IMR-90 (cell line): ENCODE data around the gene ITLN1. TPM values are rescaled to one million over a fixed set of nuclear protein-coding genes. Genes with fewer than 3 reads are reported as not detected.

Experiments used
- ATAC-seq: fragments of 200-7000 bp; cut with Tn5 transposase; 2 replicates; pipeline ENCODE4 v1.9.1; 2020; ENCODE audit warnings: low read depth, mild to moderate bottlenecking, moderate library complexity
- BruUV-seq: library from RNA; stranded (reverse); fragments of 400-500 nt; replicated peaks from 2 replicates; lab custom pipeline; 2021; lab: Mats Ljungman, UMichigan
- CTCF ChIA-PET: fragments of 300-600 bp; formaldehyde crosslinking; extraction: SDS; loops from one replicate; lab custom pipeline; 2021; ENCODE audit warnings: antibody characterized with exemption; lab: Yijun Ruan, JAX
- POLR2A ChIA-PET: fragments of 300-600 bp; sonication (Branson Sonifier 250); formaldehyde crosslinking; loops from one replicate; lab custom pipeline; 2022; ENCODE audit warnings: antibody characterized with exemption; ENCODE audit not compliant: unreplicated experiment; lab: Charles Lee
- DNase-seq: peaks from one replicate; pipeline ENCODE4 v3.0.0; 2013
- H2AFZ ChIP-seq: replicated peaks from 2 replicates; pipeline ENCODE3; 2013; ENCODE audit warnings: low read length, mild to moderate bottlenecking; ENCODE audit not compliant: poor library complexity
- H2AK5ac ChIP-seq: 2 replicates; pipeline ENCODE4 v1.6.1; 2013; ENCODE audit warnings: low read depth, low read length, inconsistent platforms
- H2AK9ac ChIP-seq: replicated peaks from 2 replicates; pipeline ENCODE3; 2013; ENCODE audit warnings: mild to moderate bottlenecking, low read depth, low read length, moderate library complexity; ENCODE audit not compliant: poor library complexity
- H2BK120ac ChIP-seq: 2 replicates; pipeline ENCODE4 v1.6.1; 2013; ENCODE audit warnings: low read depth, low read length, inconsistent platforms
- H2BK15ac ChIP-seq: 3 replicates; pipeline ENCODE4 v1.6.1; 2013; ENCODE audit warnings: low read depth, low read length, inconsistent platforms
- H2BK20ac ChIP-seq: 2 replicates; pipeline ENCODE4 v1.6.1; 2013; ENCODE audit warnings: low read depth, mild to moderate bottlenecking, inconsistent platforms, low read length, moderate library complexity
- H2BK5ac ChIP-seq: 2 replicates; pipeline ENCODE4 v1.6.1; 2013; ENCODE audit warnings: mild to moderate bottlenecking, low read depth, low read length, inconsistent platforms; ENCODE audit not compliant: poor library complexity, severe bottlenecking
- H3K14ac ChIP-seq: replicated peaks from 2 replicates; pipeline ENCODE4 v1.6.1; 2013; ENCODE audit warnings: low read depth, low read length, inconsistent platforms
- H3K18ac ChIP-seq: 2 replicates; pipeline ENCODE4 v1.6.1; 2013; ENCODE audit warnings: low read depth, low read length, control low read depth
- H3K23ac ChIP-seq: 2 replicates; pipeline ENCODE4 v1.6.1; 2013; ENCODE audit warnings: low read depth, low read length, inconsistent platforms
- H3K27ac ChIP-seq: 2 replicates; pipeline ENCODE4 v1.5.1; 2013; ENCODE audit warnings: mild to moderate bottlenecking, control low read depth, low read length; ENCODE audit not compliant: insufficient read depth
- H3K27me3 ChIP-seq: 2 replicates; pipeline ENCODE4 v1.6.1; 2013; ENCODE audit warnings: low read length; ENCODE audit not compliant: control insufficient read depth, insufficient read depth
- H3K36me3 ChIP-seq: 2 replicates; pipeline ENCODE4 v1.6.1; 2013; ENCODE audit warnings: low read length, mixed read lengths; ENCODE audit not compliant: control insufficient read depth, insufficient read depth
- H3K4ac ChIP-seq: 2 replicates; pipeline ENCODE4 v1.6.1; 2013; ENCODE audit warnings: low read depth, low read length, inconsistent platforms
- H3K4me1 ChIP-seq: 2 replicates; pipeline ENCODE4 v1.6.1; 2013; ENCODE audit warnings: low read length, mixed read lengths; ENCODE audit not compliant: control insufficient read depth, insufficient read depth
- H3K4me2 ChIP-seq: 2 replicates; pipeline ENCODE4 v1.6.1; 2013; ENCODE audit warnings: low read depth, mild to moderate bottlenecking, control low read depth, low read length, moderate library complexity
- H3K4me3 ChIP-seq: 2 replicates; pipeline ENCODE4 v1.5.1; 2013; ENCODE audit warnings: low read depth, mild to moderate bottlenecking, control low read depth, low read length, moderate library complexity; ENCODE audit not compliant: insufficient read depth
- H3K56ac ChIP-seq: 2 replicates; pipeline ENCODE4 v1.6.1; 2013; ENCODE audit warnings: low read length, inconsistent platforms; ENCODE audit not compliant: insufficient read depth; ENCODE audit errors: extremely low read depth
- H3K79me1 ChIP-seq, 2 experiments: 2 replicates each; pipeline ENCODE4 v1.6.1; 2013; ENCODE audit warnings: low read length in 2 of 2, inconsistent platforms in 1 of 2, low read depth in 1 of 2
- H3K9ac ChIP-seq: 2 replicates; pipeline ENCODE4 v1.6.1; 2013; ENCODE audit warnings: low read depth, low read length, control low read depth
- H3K9me1 ChIP-seq: 2 replicates; pipeline ENCODE4 v1.6.1; 2013; ENCODE audit warnings: low read length, inconsistent platforms; ENCODE audit not compliant: insufficient read depth
- H3K9me3 ChIP-seq: 2 replicates; pipeline ENCODE4 v1.6.1; 2013; ENCODE audit warnings: low read length; ENCODE audit not compliant: control insufficient read depth, insufficient read depth
- H4K20me1 ChIP-seq: 2 replicates; pipeline ENCODE4 v1.6.1; 2013; ENCODE audit warnings: low read length, inconsistent platforms; ENCODE audit not compliant: insufficient read depth
- H4K5ac ChIP-seq: 2 replicates; pipeline ENCODE4 v1.6.1; 2013; ENCODE audit warnings: mild to moderate bottlenecking, low read depth, low read length, control low read depth
- H4K8ac ChIP-seq, 2 experiments: 2 replicates each; pipeline ENCODE4 v1.6.1; 2013; ENCODE audit warnings: low read depth in 2 of 2, low read length in 2 of 2, control low read depth in 1 of 2, inconsistent platforms in 1 of 2
- H4K91ac ChIP-seq: 2 replicates; pipeline ENCODE4 v1.6.1; 2013; ENCODE audit warnings: low read depth, low read length, inconsistent platforms; ENCODE audit not compliant: insufficient read depth
- BHLHE40 ChIP-seq: fragments of 150-350 bp; IDR thresholded peaks from 2 replicates; pipeline ENCODE4 v1.6.1; 2016; ENCODE audit warnings: mild to moderate bottlenecking, low read depth, low read length
- CEBPB ChIP-seq: IDR thresholded peaks from 2 replicates; pipeline ENCODE4 v1.6.1; 2012; ENCODE audit warnings: low read depth, low read length, improper control_type of control experiment
- CTCF ChIP-seq: conservative IDR thresholded peaks from 2 replicates; pipeline ENCODE4 v1.5.1; 2012; ENCODE audit warnings: mild to moderate bottlenecking, low read depth, low read length, improper control_type of control experiment
- MAFK ChIP-seq: IDR thresholded peaks from 2 replicates; pipeline ENCODE4 v1.6.1; 2012; ENCODE audit warnings: low read depth, low read length, improper control_type of control experiment
- MXI1 ChIP-seq: IDR thresholded peaks from 2 replicates; pipeline ENCODE4 v1.6.1; 2012; ENCODE audit warnings: low read depth, mild to moderate bottlenecking, low read length, moderate library complexity, borderline replicate concordance
- NFE2L2 ChIP-seq: fragments of 150-350 bp; IDR thresholded peaks from 2 replicates; pipeline ENCODE4 v1.6.1; 2016; ENCODE audit warnings: low read depth, mild to moderate bottlenecking, low read length
- RAD21 ChIP-seq: IDR thresholded peaks from 2 replicates; pipeline ENCODE4 v1.6.1; 2012; ENCODE audit warnings: low read length, improper control_type of control experiment
- RCOR1 ChIP-seq: IDR thresholded peaks from 2 replicates; pipeline ENCODE4 v1.6.1; 2012; ENCODE audit warnings: mild to moderate bottlenecking, low read length, improper control_type of control experiment; ENCODE audit not compliant: insufficient replicate concordance
- RFX5 ChIP-seq: IDR thresholded peaks from 2 replicates; pipeline ENCODE4 v1.8.0; 2012; ENCODE audit warnings: low read depth, mild to moderate bottlenecking, low read length, moderate library complexity
- WGBS, 2 experiments: methylation state at CpG; one replicate each; pipeline versions ENCODE4 v1.1.5 to v1.1.7; 2013; ENCODE audit warnings: missing lambda C conversion rate in 2 of 2; ENCODE audit not compliant: insufficient read length in 1 of 2; ENCODE audit errors: extremely low coverage in 2 of 2; 5-methylcytosine and 5-hydroxymethylcytosine counted together
- dilution Hi-C: fragments of 300-500 bp; cut with HindIII; formaldehyde crosslinking; loops from one replicate; pipeline ENCODE4 v1.14.3; 2018; ENCODE audit warnings: low sequenced_read_pairs; ENCODE audit not compliant: unreplicated experiment
- in situ Hi-C: fragments of 300-500 bp; cut with MboI; formaldehyde crosslinking; loops from 3 replicates; pipeline ENCODE4 v1.14.3; 2019; ENCODE audit warnings: low sequenced_read_pairs, inconsistent platforms, mixed read lengths
- intact Hi-C: fragments of 100-400 bp; cut with micrococcal nuclease; formaldehyde crosslinking; loops from 2 replicates; pipeline ENCODE4 v1.10.0; 2022
- polyA plus RNA-seq, 3 experiments: library from polyadenylated mRNA; depleted of rRNA; stranded (reverse); fragments of >200 nt; gene quantifications; 2 replicates each; pipeline ENCODE4 v1.2.3, GENCODE V29; 2012; ENCODE audit warnings: low replicate concordance in 1 of 3
- total RNA-seq: library from RNA; depleted of rRNA; stranded (reverse); fragments of >200 nt; gene quantifications from 2 replicates; pipeline ENCODE4 v1.2.3, GENCODE V29; 2012
- TF ChIP-seq, protein P1 (sequence below): fragments of 150-350 bp; IDR thresholded peaks from 2 replicates; pipeline ENCODE4 v1.6.1; 2017; ENCODE audit warnings: mild to moderate bottlenecking, antibody characterized with exemption, low read length, low read depth
- TF ChIP-seq, protein P2 (sequence below): fragments of 150-350 bp; IDR thresholded peaks from 2 replicates; pipeline ENCODE4 v1.6.1; 2016; ENCODE audit warnings: low read depth, mild to moderate bottlenecking, low read length, moderate library complexity, borderline replicate concordance

The ITLN1 gene
- total and polyA plus RNA-seq, 2 of the 4 experiments (the other 2 are of a cell fraction) = not detected

DNA sequence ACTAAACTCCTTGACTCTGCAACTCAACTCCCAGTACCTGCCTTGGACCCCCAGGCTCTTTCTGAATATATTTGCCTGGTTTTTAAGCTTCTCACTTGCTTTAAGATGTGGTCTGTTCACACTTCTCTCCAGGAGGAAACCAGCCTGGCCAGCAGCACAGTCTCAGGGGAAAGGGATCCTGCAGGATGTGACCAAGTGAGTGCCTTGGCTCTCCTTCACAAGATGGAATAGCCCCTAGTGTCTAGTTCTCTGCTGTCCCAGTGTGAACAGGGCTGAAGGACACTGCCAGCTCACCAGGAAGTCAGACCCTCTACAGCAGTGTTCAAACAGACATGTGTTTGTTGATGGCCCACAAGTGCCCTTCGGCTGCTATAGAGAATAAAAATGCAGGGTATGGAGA is 55.2 kb downstream of the ITLN1 start:
- H3K9ac ChIP-seq = no peak overlapping the region
- no peaks in the 10 kb centered on the region for H3K9me1 ChIP-seq
- intact Hi-C loops = no loop called here
- TF ChIP-seq, protein P1, sequence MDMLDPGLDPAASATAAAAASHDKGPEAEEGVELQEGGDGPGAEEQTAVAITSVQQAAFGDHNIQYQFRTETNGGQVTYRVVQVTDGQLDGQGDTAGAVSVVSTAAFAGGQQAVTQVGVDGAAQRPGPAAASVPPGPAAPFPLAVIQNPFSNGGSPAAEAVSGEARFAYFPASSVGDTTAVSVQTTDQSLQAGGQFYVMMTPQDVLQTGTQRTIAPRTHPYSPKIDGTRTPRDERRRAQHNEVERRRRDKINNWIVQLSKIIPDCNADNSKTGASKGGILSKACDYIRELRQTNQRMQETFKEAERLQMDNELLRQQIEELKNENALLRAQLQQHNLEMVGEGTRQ = no peak
- no peak for TF ChIP-seq RCOR1
- TF ChIP-seq, protein P2, sequence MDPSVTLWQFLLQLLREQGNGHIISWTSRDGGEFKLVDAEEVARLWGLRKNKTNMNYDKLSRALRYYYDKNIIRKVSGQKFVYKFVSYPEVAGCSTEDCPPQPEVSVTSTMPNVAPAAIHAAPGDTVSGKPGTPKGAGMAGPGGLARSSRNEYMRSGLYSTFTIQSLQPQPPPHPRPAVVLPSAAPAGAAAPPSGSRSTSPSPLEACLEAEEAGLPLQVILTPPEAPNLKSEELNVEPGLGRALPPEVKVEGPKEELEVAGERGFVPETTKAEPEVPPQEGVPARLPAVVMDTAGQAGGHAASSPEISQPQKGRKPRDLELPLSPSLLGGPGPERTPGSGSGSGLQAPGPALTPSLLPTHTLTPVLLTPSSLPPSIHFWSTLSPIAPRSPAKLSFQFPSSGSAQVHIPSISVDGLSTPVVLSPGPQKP = no peak
- TF ChIP-seq RAD21 = no peak
- no peak for TF ChIP-seq CEBPB
- no peak for TF ChIP-seq MAFK
- TF ChIP-seq MXI1 = no peak
- no peak for TF ChIP-seq RFX5
- no peak for TF ChIP-seq BHLHE40
- no peak for TF ChIP-seq CTCF
- TF ChIP-seq NFE2L2 = no peak
- no TSS peak for BruUV-seq
- H2AK5ac ChIP-seq = no peak overlapping the region
- H4K20me1 ChIP-seq = no peaks in the 10 kb centered on the region
- H3K14ac ChIP-seq = no peak overlapping the region
- H2BK120ac ChIP-seq = no peak overlapping the region
- no peak overlapping the region for H2AFZ ChIP-seq
- H3K36me3 ChIP-seq = no peaks in the 10 kb centered on the region
- H3K18ac ChIP-seq = no peak overlapping the region
- no peak overlapping the region for H3K4ac ChIP-seq
- H2BK20ac ChIP-seq = no peak overlapping the region
- no peaks in the 10 kb centered on the region for H3K4me1 ChIP-seq
- H3K23ac ChIP-seq = no peak overlapping the region
- H3K4me2 ChIP-seq = no peak overlapping the region
- H3K79me1 ChIP-seq = no peaks in the 10 kb centered on the region
- H3K4me3 ChIP-seq = no peak overlapping the region
- dilution Hi-C loops = no loop called here
- H2BK5ac ChIP-seq = no peak overlapping the region
- H4K5ac ChIP-seq = no peak overlapping the region
- H3K27me3 ChIP-seq = peaks cover 2% of the 10 kb centered on the region; the same call in 1 of the 2 replicates
- ATAC-seq = no peak
- no peak overlapping the region for H4K8ac ChIP-seq
- H2BK15ac ChIP-seq = no peak overlapping the region
- no peak overlapping the region for H3K56ac ChIP-seq
- POLR2A ChIA-PET = no interaction called here
- H3K9me3 ChIP-seq = no peaks in the 10 kb centered on the region
- no peak overlapping the region for H2AK9ac ChIP-seq
- CTCF ChIA-PET = no interaction called here
- WGBS, 2 experiments = no CpG with 5 or more reads among the region's 1 CpG
- H3K27ac ChIP-seq = no peak overlapping the region
- DNase-seq = no peak
- in situ Hi-C loops = no loop called here
- no peak overlapping the region for H4K91ac ChIP-seq
